Fibroblast of mammary gland (primary cell): ENCODE measurements around the gene NEGR1.

Experiments
- DNase-seq: peaks from one replicate; pipeline ENCODE4 v3.0.0-alpha.2; 2010; ENCODE audit warnings: low read depth
- H3K4me3 ChIP-seq: 2 replicates; pipeline ENCODE4 v1.5.1; 2011; ENCODE audit warnings: low read depth, mild to moderate bottlenecking, low read length, moderate library complexity; ENCODE audit not compliant: control insufficient read depth
- TF ChIP-seq, protein P1 (sequence below): conservative IDR thresholded peaks from 2 replicates; pipeline ENCODE4 v1.5.1; 2011; ENCODE audit warnings: low read depth, low read length, inconsistent platforms; ENCODE audit not compliant: control insufficient read depth, insufficient read depth

NEGR1 gene

DNA sequence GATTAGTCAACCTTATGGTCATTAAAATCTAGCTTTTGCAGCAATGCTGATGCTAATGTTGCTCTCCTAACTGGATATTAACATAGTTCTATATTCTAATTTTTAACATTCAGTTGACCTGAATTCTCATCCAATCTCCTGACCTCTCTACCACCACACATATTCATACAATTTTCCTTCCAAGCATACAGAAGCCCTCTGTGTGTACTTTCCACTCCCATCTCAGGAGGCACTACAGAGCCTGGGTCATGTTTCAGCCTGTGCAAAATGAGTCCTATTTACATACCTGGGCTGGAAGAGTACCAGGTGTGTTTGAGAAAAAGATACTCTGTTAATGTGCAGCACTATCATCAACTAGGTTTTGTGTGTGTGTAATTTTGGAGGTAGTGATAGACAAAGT, 486.3 kb downstream of the NEGR1 start:
- TF ChIP-seq, protein P1, sequence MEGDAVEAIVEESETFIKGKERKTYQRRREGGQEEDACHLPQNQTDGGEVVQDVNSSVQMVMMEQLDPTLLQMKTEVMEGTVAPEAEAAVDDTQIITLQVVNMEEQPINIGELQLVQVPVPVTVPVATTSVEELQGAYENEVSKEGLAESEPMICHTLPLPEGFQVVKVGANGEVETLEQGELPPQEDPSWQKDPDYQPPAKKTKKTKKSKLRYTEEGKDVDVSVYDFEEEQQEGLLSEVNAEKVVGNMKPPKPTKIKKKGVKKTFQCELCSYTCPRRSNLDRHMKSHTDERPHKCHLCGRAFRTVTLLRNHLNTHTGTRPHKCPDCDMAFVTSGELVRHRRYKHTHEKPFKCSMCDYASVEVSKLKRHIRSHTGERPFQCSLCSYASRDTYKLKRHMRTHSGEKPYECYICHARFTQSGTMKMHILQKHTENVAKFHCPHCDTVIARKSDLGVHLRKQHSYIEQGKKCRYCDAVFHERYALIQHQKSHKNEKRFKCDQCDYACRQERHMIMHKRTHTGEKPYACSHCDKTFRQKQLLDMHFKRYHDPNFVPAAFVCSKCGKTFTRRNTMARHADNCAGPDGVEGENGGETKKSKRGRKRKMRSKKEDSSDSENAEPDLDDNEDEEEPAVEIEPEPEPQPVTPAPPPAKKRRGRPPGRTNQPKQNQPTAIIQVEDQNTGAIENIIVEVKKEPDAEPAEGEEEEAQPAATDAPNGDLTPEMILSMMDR: no peak
- no peak for DNase-seq
- H3K4me3 ChIP-seq: no peak overlapping the region

DNA sequence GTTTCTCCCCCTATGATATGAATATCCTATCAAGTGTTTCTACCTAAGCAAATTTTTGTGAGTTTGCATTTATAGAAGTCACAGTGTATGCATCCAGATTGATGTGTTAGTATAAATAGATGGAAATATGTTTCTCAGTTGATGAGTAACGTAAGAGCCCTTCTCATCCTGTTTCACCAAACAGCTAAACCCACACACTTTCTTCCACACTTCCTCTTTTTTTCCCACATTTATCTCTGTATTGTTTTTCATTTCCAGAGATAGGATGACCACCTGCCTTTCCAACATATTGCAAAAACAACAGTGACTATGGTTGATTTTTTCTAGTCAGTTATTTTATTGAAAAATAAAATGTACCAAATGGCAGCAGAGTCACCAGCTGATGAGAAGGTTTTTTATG, 490.1 kb downstream of the NEGR1 start:
- DNase-seq: no peak
- H3K4me3 ChIP-seq: no peak overlapping the region
- TF ChIP-seq, protein P1: no peak

DNA sequence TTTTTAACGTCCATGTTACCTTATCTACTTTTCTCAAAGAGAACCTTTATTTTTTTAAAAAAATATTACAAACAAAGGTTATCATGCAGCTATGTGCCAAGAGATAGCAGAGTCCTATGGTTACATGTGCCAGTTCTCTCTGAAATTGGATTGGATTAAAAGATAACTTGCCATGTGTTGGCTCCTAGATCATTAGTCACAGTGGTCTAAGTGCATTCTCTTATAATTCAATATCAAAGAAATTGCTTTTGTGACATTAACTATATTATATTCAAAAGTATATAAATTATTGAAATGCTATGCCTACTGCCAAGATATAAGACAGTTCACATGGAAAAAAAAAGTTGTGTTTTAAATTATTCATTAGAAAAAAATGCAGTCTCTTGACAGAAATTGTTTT, 494.2 kb downstream of the NEGR1 start:
- TF ChIP-seq, protein P1: no peak
- no peak overlapping the region for H3K4me3 ChIP-seq
- DNase-seq: no peak

DNA sequence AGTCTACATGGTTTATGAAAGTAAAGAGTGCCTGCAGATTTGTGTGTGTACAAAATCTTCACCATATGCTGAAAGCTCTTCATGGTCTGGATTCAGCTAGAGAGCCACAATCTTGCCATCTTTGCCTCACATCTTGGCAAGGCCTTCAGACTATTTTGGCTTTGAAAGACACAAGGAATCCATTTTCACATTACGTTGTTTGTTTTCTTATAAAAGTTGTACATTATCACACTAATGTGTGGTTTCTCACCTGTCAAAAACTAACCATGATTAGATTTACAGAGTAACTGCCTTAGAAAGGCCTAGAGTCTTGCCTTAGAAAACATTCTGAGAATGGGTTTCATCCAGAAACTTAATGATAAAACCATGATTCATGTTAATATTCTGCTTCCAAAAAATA, 494.6 kb downstream of the NEGR1 start:
- DNase-seq: no peak
- H3K4me3 ChIP-seq: no peak overlapping the region
- TF ChIP-seq, protein P1: no peak

DNA sequence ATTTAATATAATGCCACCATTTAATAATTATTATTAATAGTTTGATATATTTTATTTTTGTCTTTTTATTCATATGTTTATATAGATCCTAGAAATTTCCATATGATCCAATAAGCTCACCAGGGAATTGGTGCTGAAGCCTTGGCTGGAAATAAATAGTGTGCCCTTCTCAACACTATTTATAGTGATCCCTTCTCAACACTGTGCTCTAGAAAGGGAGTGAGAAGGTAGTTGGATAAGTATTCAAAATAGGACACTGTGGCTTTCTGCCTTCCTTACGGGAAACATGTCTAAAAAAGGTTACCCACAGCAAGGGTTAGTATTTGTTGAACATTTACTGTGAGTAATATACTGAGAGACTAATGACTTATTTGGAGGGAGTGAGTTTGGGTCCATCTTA, 496.1 kb downstream of the NEGR1 start:
- TF ChIP-seq, protein P1: no peak
- no peak overlapping the region for H3K4me3 ChIP-seq
- DNase-seq: no peak

DNA sequence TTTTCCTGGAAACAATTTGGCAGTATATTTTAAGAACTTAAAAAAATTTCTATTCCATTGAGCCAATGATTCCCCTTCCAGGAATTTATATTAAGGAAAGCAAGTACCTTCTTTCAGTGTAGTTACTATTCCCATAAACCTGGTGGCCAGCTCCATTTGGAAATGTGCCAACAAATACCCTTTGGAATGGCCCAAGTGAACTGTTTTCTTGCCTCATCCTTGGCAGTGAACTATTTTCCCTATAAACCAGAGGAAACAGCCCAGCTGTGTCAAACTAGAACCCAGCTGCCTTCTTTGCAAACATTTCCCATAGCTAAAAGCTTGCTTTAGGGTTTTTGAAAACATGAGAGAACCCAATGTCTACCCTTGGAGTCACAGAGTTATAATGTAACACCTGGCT, 496.9 kb downstream of the NEGR1 start:
- H3K4me3 ChIP-seq: no peak overlapping the region
- no peak for DNase-seq
- TF ChIP-seq, protein P1: no peak

DNA sequence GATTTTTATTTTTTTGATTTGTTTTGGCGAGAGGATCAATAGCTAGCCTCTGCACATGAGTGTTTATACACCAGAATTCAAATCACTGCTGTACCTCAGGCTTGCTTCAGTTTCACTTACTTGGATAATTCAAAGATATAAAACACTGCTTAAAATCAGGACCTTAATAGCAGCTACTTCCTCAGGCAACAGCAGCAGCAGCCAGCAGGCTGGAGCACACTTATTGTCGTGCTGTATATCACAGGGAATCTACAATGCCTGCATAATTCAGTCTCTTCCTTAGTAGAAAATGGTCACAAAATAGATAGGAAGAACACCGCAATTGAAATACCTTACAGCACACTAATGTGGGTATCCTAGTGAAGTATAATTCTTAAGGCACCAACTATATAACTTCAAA, 497.3 kb downstream of the NEGR1 start:
- no peak overlapping the region for H3K4me3 ChIP-seq
- no peak for DNase-seq
- TF ChIP-seq, protein P1: no peak
